Measurements from ENCODE around the gene ANKS1B.

The ANKS1B gene

GRCh38 chr12:99984271-99985128 is at the start of gene ANKS1B:
ANKS1B (minus strand) TSS chr12:99984936; CDS start chr12:99984237, 699 bp downstream.
- Mint-ChIP-seq H3K9me3 (no peaks in the 10 kb centered on the region), H3K4me3 (peak within 1 kb of the TSS; percentile 88 to 95 (median 93)), H3K4me1 (peaks cover 16% of the 10 kb centered on the region), H3K27me3 (ENCODE audit: low read depth) (peaks cover 32% of the 10 kb centered on the region), H3K36me3 (ENCODE audit: low read depth) (no peaks in the 10 kb centered on the region), H3K27ac (peak within 1 kb of the TSS in 2 of 3 experiments; percentile 11 to 90)
- TF ChIP-seq CTCF (IDR thresholded peaks at IDR 0.05; ENCODE audit: unreplicated experiment in 3 of 3) = no peak

- Mint-ChIP-seq H3K27me3 (ENCODE audit: low read depth) (no peaks in the 10 kb centered on the region), H3K4me3 (no peak overlapping the region), H3K4me1 (no peaks in the 10 kb centered on the region), H3K9me3 (no peaks in the 10 kb centered on the region), H3K27ac (no peak overlapping the region), H3K36me3 (ENCODE audit: low read depth) (peaks cover 18% of the 10 kb centered on the region)
- TF ChIP-seq CTCF (IDR thresholded peaks at IDR 0.05; ENCODE audit: unreplicated experiment in 3 of 3) = no peak
These were observed 47.1 kb upstream of the ANKS1B start for GRCh38 chr12:100031836-100032235.

GRCh38 chr12:100027671-100028070 is 42.9 kb upstream of the ANKS1B start:
- TF ChIP-seq CTCF (IDR thresholded peaks at IDR 0.05; ENCODE audit: unreplicated experiment in 3 of 3) = no peak
- no peaks in the 10 kb centered on the region for H3K9me3 Mint-ChIP-seq
- H3K4me3 Mint-ChIP-seq = no peak overlapping the region
- no peaks in the 10 kb centered on the region for H3K4me1 Mint-ChIP-seq
- no peak overlapping the region for H3K27ac Mint-ChIP-seq
- peaks cover 3% of the 10 kb centered on the region for H3K36me3 Mint-ChIP-seq (ENCODE audit: low read depth)
- no peaks in the 10 kb centered on the region for H3K27me3 Mint-ChIP-seq (ENCODE audit: low read depth)

- no peak overlapping the region for H3K27ac Mint-ChIP-seq
- peaks cover 9% of the 10 kb centered on the region for H3K9me3 Mint-ChIP-seq
- no peaks in the 10 kb centered on the region for H3K27me3 Mint-ChIP-seq (ENCODE audit: low read depth)
- no peak for TF ChIP-seq CTCF (IDR thresholded peaks at IDR 0.05; ENCODE audit: unreplicated experiment in 3 of 3)
- H3K4me3 Mint-ChIP-seq = no peak overlapping the region
- H3K36me3 Mint-ChIP-seq (ENCODE audit: low read depth) = no peaks in the 10 kb centered on the region
- H3K4me1 Mint-ChIP-seq = no peaks in the 10 kb centered on the region
These were observed 41.5 kb upstream of the ANKS1B start for GRCh38 chr12:100026241-100026640.

GRCh38 chr12:100024974-100025555 is 40.3 kb upstream of the ANKS1B start:
- no peak overlapping the region for H3K4me3 Mint-ChIP-seq
- no peaks in the 10 kb centered on the region for H3K27me3 Mint-ChIP-seq (ENCODE audit: low read depth)

More at GRCh38 chr12:100024974-100025555, 40.3 kb upstream of the ANKS1B start:
- Mint-ChIP-seq H3K9me3 (peaks cover 9% of the 10 kb centered on the region), H3K36me3 (ENCODE audit: low read depth) (no peaks in the 10 kb centered on the region), H3K4me1 (no peaks in the 10 kb centered on the region), H3K27ac (no peak overlapping the region)
- no peak for TF ChIP-seq CTCF (IDR thresholded peaks at IDR 0.05; ENCODE audit: unreplicated experiment in 3 of 3)
